Occipital lobe (tissue), 2 donors: ENCODE measurements around the gene CNOT10. TPM values are rescaled to one million over a fixed set of nuclear protein-coding genes. Genes with fewer than 3 reads are reported as not detected.

Experiments used
- DNase-seq: peaks from one replicate; lab custom pipeline; 2025; lab: John Stamatoyannopoulos, UW
- total RNA-seq: library from RNA; depleted of rRNA; stranded (reverse); fragments of >200 nt; gene quantifications from one replicate; pipeline ENCODE4 v1.2.3, GENCODE V29; 2014

The CNOT10 gene
- total RNA-seq, 1 donor from 2014 or later = 53.5 TPM

GRCh38 chr3:32817558-32818228, 132.7 kb downstream of the CNOT10 start, which contains the start of gene TRIM71:
TSS of gene TRIM71 (plus strand) at chr3:32817997. CDS start at chr3:32818081, 84 bp downstream.
- no peak for DNase-seq

- DNase-seq = no peak
Observed at GRCh38 chr3:32818229-32818969, 133.4 kb downstream of the CNOT10 start.

- DNase-seq = no peak
Observed at GRCh38 chr3:32818970-32819511, 134.1 kb downstream of the CNOT10 start.

- DNase-seq = no peak
Observed at GRCh38 chr3:32819551-32820348, 134.8 kb downstream of the CNOT10 start.

GRCh38 chr3:32820430-32820829, 135.4 kb downstream of the CNOT10 start:
- no peak for DNase-seq

- DNase-seq = no peak
Observed at GRCh38 chr3:32820971-32821685, 136.1 kb downstream of the CNOT10 start.

- DNase-seq = no peak
Observed at GRCh38 chr3:32821686-32822296, 136.8 kb downstream of the CNOT10 start.

- no peak for DNase-seq
Observed at GRCh38 chr3:32822609-32823498, 137.9 kb downstream of the CNOT10 start.

Other genes with a start within 250 kb of the CNOT10 start
- gene CMTM6, start 182.3 kb upstream of the CNOT10 start, total RNA-seq = 40.6 TPM
- gene DYNC1LI1, start 114.3 kb upstream of the CNOT10 start, total RNA-seq = 120 TPM
- gene TRIM71, start 132.8 kb downstream of the CNOT10 start, total RNA-seq = 2.5 TPM